B cell (primary cell): ENCODE results near the gene MFN1. TPM values are rescaled to one million over a fixed set of nuclear protein-coding genes. Genes with fewer than 3 reads are reported as not detected.

Experiments used
- ATAC-seq: fragments of 200-7000 bp; cut with Tn5 transposase; one replicate; pipeline ENCODE4 v1.10.0; 2021; ENCODE audit warnings: low read depth, mild to moderate bottlenecking, moderate number of reproducible peaks, moderate library complexity
- CTCF ChIA-PET: fragments of 350-600 bp; sonication (Branson Sonifier 250); formaldehyde crosslinking; loops from one replicate; lab custom pipeline; 2021; ENCODE audit warnings: antibody characterized with exemption, inconsistent platforms; lab: Charles Lee
- POLR2A ChIA-PET: fragments of 350-600 bp; sonication (Branson Sonifier 250); formaldehyde crosslinking; loops from one replicate; lab custom pipeline; 2021; ENCODE audit warnings: antibody characterized with exemption; lab: Charles Lee
- DNase-seq: peaks from one replicate; pipeline ENCODE4 v3.0.0; 2013
- H2AFZ ChIP-seq: 2 replicates; pipeline ENCODE4 v1.6.1; 2012; ENCODE audit warnings: mild to moderate bottlenecking, low read depth, low read length; ENCODE audit not compliant: insufficient read depth, poor library complexity, severe bottlenecking
- H3K27ac ChIP-seq, 2 donors: 1 replicate in 1 of 2; 2 replicates in 1 of 2; pipeline ENCODE4 v1.5.1; 2012 to 2013; ENCODE audit warnings: low read length in 2 of 2, mild to moderate bottlenecking in 2 of 2, moderate library complexity in 1 of 2
- H3K27me3 ChIP-seq, 4 experiments: fragments of 200-600 bp in 1 of 4; sonication (generic) in 1 of 4; replicated peaks in 1 of 4; 1 replicate in 2 of 4; 2 replicates in 2 of 4; pipeline versions ENCODE4 v1.6.1 to v1.7.0; 2013 to 2016; ENCODE audit warnings: low read length in 3 of 4, mild to moderate bottlenecking in 2 of 4, mixed read lengths in 1 of 4, moderate library complexity in 1 of 4; ENCODE audit not compliant: insufficient read depth in 4 of 4, control insufficient read depth in 3 of 4; ENCODE audit errors: control extremely low read depth in 1 of 4
- H3K36me3 ChIP-seq, 2 experiments: replicated peaks in 1 of 2; 1 replicate in 1 of 2; 2 replicates in 1 of 2; pipeline versions ENCODE4 v1.6.1 to v1.7.1; 2013; ENCODE audit warnings: low read length in 1 of 2; ENCODE audit not compliant: insufficient read depth in 2 of 2, control insufficient read depth in 1 of 2; ENCODE audit errors: control extremely low read depth in 1 of 2, extremely low read depth in 1 of 2
- H3K4me1 ChIP-seq, 2 donors: fragments of 200-600 bp in 1 of 2; sonication (generic) in 1 of 2; 1 replicate in 1 of 2; 2 replicates in 1 of 2; pipeline versions ENCODE4 v1.5.1 to v1.6.1; 2013 to 2017; ENCODE audit warnings: low read length in 2 of 2; ENCODE audit not compliant: control insufficient read depth in 2 of 2, insufficient read depth in 2 of 2
- H3K4me2 ChIP-seq: replicated peaks from 2 replicates; pipeline ENCODE3; 2012; ENCODE audit warnings: mild to moderate bottlenecking, low read depth, low read length; ENCODE audit not compliant: poor library complexity, severe bottlenecking
- H3K4me3 ChIP-seq, 5 experiments: fragments of 200-600 bp in 1 of 5; sonication (generic) in 1 of 5; 1 replicate in 3 of 5; 2 replicates in 2 of 5; pipeline versions ENCODE4 v1.5.1 to v1.7.0; 2011 to 2016; ENCODE audit warnings: low read length in 4 of 5, mild to moderate bottlenecking in 4 of 5, low read depth in 2 of 5, control low read depth in 1 of 5, moderate library complexity in 1 of 5; ENCODE audit not compliant: insufficient read depth in 1 of 5; ENCODE audit errors: control extremely low read depth in 1 of 5, extremely low read depth in 1 of 5
- H3K79me2 ChIP-seq: fragments of 200-600 bp; sonication (generic); one replicate; pipeline ENCODE4 v1.6.0; 2016; ENCODE audit warnings: low read length; ENCODE audit not compliant: control insufficient read depth, insufficient read depth
- H3K9ac ChIP-seq: fragments of 200-600 bp; sonication (generic); 2 replicates; pipeline ENCODE4 v1.6.1; 2017; ENCODE audit warnings: mild to moderate bottlenecking, low read length, moderate library complexity
- H3K9me3 ChIP-seq, 3 donors: one replicate each; pipeline versions ENCODE4 v1.6.1 to v1.7.1; 2013; ENCODE audit warnings: low read length in 2 of 3; ENCODE audit not compliant: control insufficient read depth in 2 of 3, insufficient read depth in 1 of 3; ENCODE audit errors: control extremely low read depth in 1 of 3
- H4K20me1 ChIP-seq: 2 replicates; pipeline ENCODE4 v1.6.0; 2012; ENCODE audit warnings: mild to moderate bottlenecking, low read length; ENCODE audit not compliant: insufficient read depth, control insufficient read depth, poor library complexity, severe bottlenecking
- H3K27ac Mint-ChIP-seq: one replicate; pipeline ENCODE4 v1.8.0; 2021; ENCODE audit warnings: mixed read lengths
- H3K27me3 Mint-ChIP-seq: one replicate; pipeline ENCODE4 v1.8.0; 2021; ENCODE audit warnings: mixed read lengths
- H3K4me1 Mint-ChIP-seq: one replicate; pipeline ENCODE4 v1.8.0; 2021; ENCODE audit warnings: mixed read lengths
- H3K4me3 Mint-ChIP-seq: one replicate; pipeline ENCODE4 v1.8.0; 2021; ENCODE audit warnings: mixed read lengths
- H3K9me3 Mint-ChIP-seq: one replicate; pipeline ENCODE4 v1.8.0; 2022; ENCODE audit warnings: mixed read lengths; ENCODE audit not compliant: insufficient read depth
- CTCF ChIP-seq: fragments of 200-600 bp; IDR thresholded peaks from one replicate; pipeline ENCODE4 v1.8.0; 2022; ENCODE audit warnings: antibody characterized with exemption, mild to moderate bottlenecking
- EZH2 ChIP-seq: IDR thresholded peaks from 2 replicates; pipeline ENCODE4 v1.6.1; 2012; ENCODE audit warnings: borderline replicate concordance, low read depth, mild to moderate bottlenecking, moderate library complexity, low read length; ENCODE audit not compliant: insufficient read depth, poor library complexity, severe bottlenecking
- WGBS: methylation state at CpG from one replicate; pipeline ENCODE4 v1.1.5; 2013; ENCODE audit warnings: missing lambda C conversion rate; ENCODE audit not compliant: insufficient coverage; 5-methylcytosine and 5-hydroxymethylcytosine counted together
- intact Hi-C: fragments of 100-400 bp; cut with micrococcal nuclease; formaldehyde crosslinking; loops from one replicate; pipeline ENCODE4 v1.10.0; 2022
- polyA plus RNA-seq: library from polyadenylated mRNA; depleted of rRNA; stranded (reverse); fragments of >200 nt; gene quantifications from 2 replicates; pipeline ENCODE4 v1.2.3, GENCODE V29; 2012
- total RNA-seq, 2 donors: library from RNA; stranded (reverse); fragments of 120-200 nt in 1 of 2; gene quantifications; 1 replicate in 1 of 2; 2 replicates in 1 of 2; pipeline versions ENCODE4 v1.2.3 to v1.2.4, GENCODE V29; 2013 to 2022

MFN1 gene
- total and polyA plus RNA-seq, 2 donors (not counting 1 experiment from before 2014, with no cell fraction given) = 26.0 to 108 TPM

GRCh38 chr3:179436517-179436916 lies 89.0 kb downstream of the MFN1 start:
- Histone ChIP-seq H4K20me1 (no peaks in the 10 kb centered on the region), H3K4me3 (no peak overlapping the region), H3K4me2 (peak overlapping the region; percentile 5), H3K79me2 (peaks cover 73% of the 10 kb centered on the region), H3K36me3 (no peaks in the 10 kb centered on the region), H3K9me3 (no peaks in the 10 kb centered on the region), H2AFZ (peak overlapping the region; percentile 1), H3K27me3 (no peaks in the 10 kb centered on the region), H3K27ac (peak overlapping the region in 1 of 2 donors; percentile 73), H3K4me1 (peaks cover 52 to 68% of the 10 kb centered on the region in 2 donors), H3K9ac (no peak overlapping the region)
- TF ChIP-seq CTCF (no peak), EZH2 (no peak)
- DNase-seq (no peak), ATAC-seq (no peak)
- H3K27me3 Mint-ChIP-seq = no peaks in the 10 kb centered on the region
- no peak overlapping the region for H3K27ac Mint-ChIP-seq
- intact Hi-C loops = loop anchor here (10.0 kb wide), 1 partner anchor 172 kb away; no protein-coding TSS in a partner anchor
- no peak overlapping the region for H3K4me3 Mint-ChIP-seq
- CTCF ChIA-PET = interaction anchor here (1.1 kb wide), 1 partner anchor 9 kb away, joined by 3 read pairs; no protein-coding TSS in a partner anchor
- H3K4me1 Mint-ChIP-seq = peaks cover 65% of the 10 kb centered on the region
- POLR2A ChIA-PET = no interaction called here
- WGBS = no CpG with 5 or more reads among the region's 3 CpGs
- H3K9me3 Mint-ChIP-seq = no peaks in the 10 kb centered on the region

GRCh38 chr3:179438841-179439240 lies 91.3 kb downstream of the MFN1 start:
- no peaks in the 10 kb centered on the region for H3K9me3 Mint-ChIP-seq
- peak overlapping the region; percentile 72 for H3K4me3 Mint-ChIP-seq
- H3K27me3 ChIP-seq = no peaks in the 10 kb centered on the region
- peak overlapping the region; percentile 70 for H3K4me2 ChIP-seq
- peak overlapping the region; percentile 73 to 84 for H3K27ac ChIP-seq
- no peaks in the 10 kb centered on the region for H3K36me3 ChIP-seq
- peak overlapping the region; percentile 50 for H3K9ac ChIP-seq
- H3K4me3 ChIP-seq = peak overlapping the region in 4 of 5 experiments; percentile 1 to 60 (median 36)
- peaks cover 73% of the 10 kb centered on the region for H3K79me2 ChIP-seq
- intact Hi-C loops = loop anchor here (1.0 to 10.0 kb wide), 3 partner anchors 12 to 292 kb away; partner anchors contain the start of gene GNB4
- no peaks in the 10 kb centered on the region for H3K9me3 ChIP-seq
- H3K27ac Mint-ChIP-seq = peak overlapping the region; percentile 89
- DNase-seq (peak; percentile 94), ATAC-seq (peak; percentile 92)
- H3K27me3 Mint-ChIP-seq = no peaks in the 10 kb centered on the region
- peaks cover 33 to 45% of the 10 kb centered on the region in 2 donors for H3K4me1 ChIP-seq
- H4K20me1 ChIP-seq = peaks cover 3% of the 10 kb centered on the region
- TF ChIP-seq EZH2 = no peak
- TF ChIP-seq CTCF = no peak
- POLR2A ChIA-PET = interaction anchor here (1.5 kb wide), 1 partner anchor 12 kb away, joined by 5 read pairs; the partner anchor contains the start of gene GNB4
- CTCF ChIA-PET = interaction anchor here (1.0 to 2.0 kb wide), 2 partner anchors 9 to 12 kb away, joined by 3 to 6 read pairs; partner anchors contain the start of gene GNB4
- peak overlapping the region; percentile 22 for H2AFZ ChIP-seq
- no CpG with 5 or more reads among the region's 5 CpGs for WGBS
- H3K4me1 Mint-ChIP-seq = peaks cover 44% of the 10 kb centered on the region
